Endodermal cell (in vitro differentiated cells): ENCODE measurements around the gene SCN8A. TPM values are rescaled to one million over a fixed set of nuclear protein-coding genes. Genes with fewer than 3 reads are reported as not detected.

Source experiments
- DNase-seq: peaks from one replicate; pipeline ENCODE4 v3.0.0-alpha.2; 2017
- H3K27ac ChIP-seq: 2 replicates; pipeline ENCODE4 v1.5.1; 2013; ENCODE audit warnings: mild to moderate bottlenecking, low read depth, low read length, moderate library complexity
- H3K27me3 ChIP-seq: 2 replicates; pipeline ENCODE4 v1.6.1; 2013; ENCODE audit warnings: mild to moderate bottlenecking, low read length, moderate library complexity; ENCODE audit not compliant: insufficient read depth, control insufficient read depth, poor library complexity, severe bottlenecking
- H3K36me3 ChIP-seq: 2 replicates; pipeline ENCODE4 v1.7.0; 2013; ENCODE audit warnings: mild to moderate bottlenecking, low read length, moderate library complexity; ENCODE audit not compliant: control insufficient read depth, insufficient read depth
- H3K4me1 ChIP-seq: one replicate; pipeline ENCODE4 v1.7.0; 2013; ENCODE audit warnings: low read length; ENCODE audit not compliant: control insufficient read depth, insufficient read depth
- H3K4me3 ChIP-seq: 2 replicates; pipeline ENCODE4 v1.5.1; 2013; ENCODE audit warnings: mild to moderate bottlenecking, low read length, moderate library complexity
- H3K9ac ChIP-seq: 2 replicates; pipeline ENCODE4 v1.6.1; 2013; ENCODE audit warnings: mild to moderate bottlenecking, low read length, moderate library complexity; ENCODE audit not compliant: poor library complexity, severe bottlenecking; ENCODE audit errors: extremely low read depth
- H3K9me3 ChIP-seq: 2 replicates; pipeline ENCODE4 v1.6.1; 2013; ENCODE audit warnings: mild to moderate bottlenecking, low read length, moderate library complexity; ENCODE audit not compliant: control insufficient read depth
- H3K27ac Mint-ChIP-seq: 2 replicates; pipeline ENCODE4 v1.8.0; 2020; ENCODE audit warnings: mixed read lengths
- H3K27me3 Mint-ChIP-seq: 2 replicates; pipeline ENCODE4 v1.8.0; 2021; ENCODE audit warnings: mild to moderate bottlenecking, mixed read lengths; ENCODE audit not compliant: insufficient read depth
- H3K36me3 Mint-ChIP-seq: 2 replicates; pipeline ENCODE4 v1.8.0; 2020; ENCODE audit warnings: low read depth, mixed read lengths
- H3K4me1 Mint-ChIP-seq: 2 replicates; pipeline ENCODE4 v1.8.0; 2020; ENCODE audit warnings: mixed read lengths
- H3K4me3 Mint-ChIP-seq: 2 replicates; pipeline ENCODE4 v1.8.0; 2020; ENCODE audit warnings: mild to moderate bottlenecking, moderate library complexity, mixed read lengths
- H3K9me3 Mint-ChIP-seq: 2 replicates; pipeline ENCODE4 v1.8.0; 2020; ENCODE audit warnings: mild to moderate bottlenecking, mixed read lengths
- CTCF ChIP-seq: fragments of 200-600 bp; sonication (generic); conservative IDR thresholded peaks from 2 replicates; pipeline ENCODE4 v1.5.0; 2021; ENCODE audit warnings: antibody characterized with exemption, mild to moderate bottlenecking
- WGBS, 2 experiments: methylation state at CpG; one replicate each; pipeline versions ENCODE4 v1.1.5 to v1.1.7; 2013; ENCODE audit warnings: missing lambda C conversion rate in 2 of 2, mixed read lengths in 1 of 2; ENCODE audit not compliant: insufficient coverage in 1 of 2, insufficient read length in 1 of 2; 5-methylcytosine and 5-hydroxymethylcytosine counted together
- total RNA-seq, 2 donors: library from RNA; stranded (reverse); fragmentation: NEBNext Ultra II Directional in 1 of 2; extraction: Animal tissue kit (Norgen Biotek cat#: 25700) in 1 of 2; gene quantifications; 2 replicates in 1 of 2; 3 replicates in 1 of 2; pipeline ENCODE4 v1.2.1, GENCODE V29; 2021

The SCN8A gene
- total RNA-seq, 2 donors from 2014 or later, result 9.5 to 9.7 TPM

GRCh38 chr12:51766067-51766676, 175.1 kb downstream of the SCN8A start:
- Mint-ChIP-seq H3K27me3 (peaks cover 26% of the 10 kb centered on the region), H3K27ac (no peak overlapping the region), H3K4me1 (peaks cover 6% of the 10 kb centered on the region), H3K4me3 (no peak overlapping the region), H3K9me3 (no peaks in the 10 kb centered on the region), H3K36me3 (peaks cover 11% of the 10 kb centered on the region)
- H3K36me3 ChIP-seq, result peaks cover 12% of the 10 kb centered on the region
- no peak overlapping the region for H3K9ac ChIP-seq
- H3K4me3 ChIP-seq, result no peak overlapping the region
- TF ChIP-seq CTCF, result no peak
- H3K9me3 ChIP-seq, result no peaks in the 10 kb centered on the region
- WGBS, 2 experiments, result 96 to 100% methylated on average over 5 to 6 of the region's 6 CpGs
- H3K27me3 ChIP-seq, result peaks cover 19% of the 10 kb centered on the region
- no peak overlapping the region for H3K27ac ChIP-seq
- no peak for DNase-seq
- peaks cover 7% of the 10 kb centered on the region for H3K4me1 ChIP-seq

DNA sequence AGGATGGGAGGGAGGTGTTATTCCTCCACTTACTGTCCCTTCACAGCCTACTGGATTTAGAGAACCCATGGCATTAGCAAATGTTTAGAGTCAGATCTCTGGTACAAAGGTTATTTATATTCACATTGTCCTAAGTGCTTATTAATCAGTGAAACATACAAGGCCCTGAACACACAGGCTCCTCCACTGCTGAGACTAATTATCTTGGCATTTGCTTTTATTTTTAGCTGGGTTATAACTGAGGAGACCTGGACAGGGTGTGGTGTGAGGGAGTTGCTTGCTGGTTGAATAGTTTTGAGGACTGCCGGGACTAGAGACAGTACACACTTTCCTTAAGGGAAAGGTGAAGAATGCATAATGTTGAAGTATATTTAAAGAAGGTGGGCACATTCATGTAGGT, 180.0 kb downstream of the SCN8A start:
- no peak overlapping the region for H3K9ac ChIP-seq
- Mint-ChIP-seq H3K36me3 (peaks cover 31% of the 10 kb centered on the region), H3K4me1 (peaks cover 15% of the 10 kb centered on the region), H3K4me3 (no peak overlapping the region), H3K27ac (no peak overlapping the region), H3K27me3 (peaks cover 67% of the 10 kb centered on the region), H3K9me3 (peaks cover 8% of the 10 kb centered on the region)
- peaks cover 50% of the 10 kb centered on the region for H3K27me3 ChIP-seq
- H3K27ac ChIP-seq, result no peak overlapping the region
- no peak for TF ChIP-seq CTCF
- peaks cover 7% of the 10 kb centered on the region for H3K4me1 ChIP-seq
- H3K9me3 ChIP-seq, result peaks cover 13% of the 10 kb centered on the region
- no peak overlapping the region for H3K4me3 ChIP-seq
- no peak for DNase-seq
- H3K36me3 ChIP-seq, result peaks cover 20% of the 10 kb centered on the region
- 93 to 100% methylated on average over 1 of the region's 1 CpG for WGBS, 2 experiments

- Mint-ChIP-seq H3K27ac (no peak overlapping the region), H3K4me3 (no peak overlapping the region), H3K27me3 (peaks cover 83% of the 10 kb centered on the region), H3K36me3 (peaks cover 31% of the 10 kb centered on the region), H3K4me1 (peaks cover 25% of the 10 kb centered on the region), H3K9me3 (peaks cover 8% of the 10 kb centered on the region)
- Histone ChIP-seq H3K27ac (no peak overlapping the region), H3K36me3 (peaks cover 20% of the 10 kb centered on the region), H3K4me1 (no peaks in the 10 kb centered on the region), H3K4me3 (no peak overlapping the region), H3K9me3 (peaks cover 13% of the 10 kb centered on the region), H3K9ac (no peak overlapping the region), H3K27me3 (peaks cover 58% of the 10 kb centered on the region)
- TF ChIP-seq CTCF, result no peak
- no peak for DNase-seq
- WGBS, 2 experiments, result 98 to 100% methylated on average over 1 to 2 of the region's 2 CpGs
Measured at GRCh38 chr12:51773145-51773869, 182.3 kb downstream of the SCN8A start.
